ENCODE measurements around the gene FXYD6. TPM values are rescaled to one million over a fixed set of nuclear protein-coding genes. Genes with fewer than 3 reads are reported as not detected.

The FXYD6 gene
- total RNA-seq, 1 donor from 2014 or later: 95.6 TPM

DNA sequence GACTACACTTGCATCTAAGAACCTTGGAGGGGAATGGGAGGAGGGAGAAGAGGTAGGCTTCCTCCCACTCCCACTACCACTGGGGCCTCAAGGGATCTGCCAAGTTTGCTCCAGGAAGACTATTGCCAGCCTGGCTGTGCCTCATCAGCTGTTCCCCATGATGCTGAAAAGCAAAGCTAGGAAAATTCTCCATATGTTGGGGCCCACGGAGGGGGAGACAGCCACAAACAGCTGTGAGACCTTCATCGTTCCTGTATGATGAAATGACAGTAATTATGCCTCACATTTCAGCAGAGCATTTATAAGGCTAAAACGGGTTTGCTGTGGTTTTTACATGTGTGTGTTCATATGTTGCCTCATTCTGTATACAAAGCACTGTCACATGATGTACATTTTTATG lies 86.2 kb downstream of the FXYD6 start:
- TF ChIP-seq, protein P1, sequence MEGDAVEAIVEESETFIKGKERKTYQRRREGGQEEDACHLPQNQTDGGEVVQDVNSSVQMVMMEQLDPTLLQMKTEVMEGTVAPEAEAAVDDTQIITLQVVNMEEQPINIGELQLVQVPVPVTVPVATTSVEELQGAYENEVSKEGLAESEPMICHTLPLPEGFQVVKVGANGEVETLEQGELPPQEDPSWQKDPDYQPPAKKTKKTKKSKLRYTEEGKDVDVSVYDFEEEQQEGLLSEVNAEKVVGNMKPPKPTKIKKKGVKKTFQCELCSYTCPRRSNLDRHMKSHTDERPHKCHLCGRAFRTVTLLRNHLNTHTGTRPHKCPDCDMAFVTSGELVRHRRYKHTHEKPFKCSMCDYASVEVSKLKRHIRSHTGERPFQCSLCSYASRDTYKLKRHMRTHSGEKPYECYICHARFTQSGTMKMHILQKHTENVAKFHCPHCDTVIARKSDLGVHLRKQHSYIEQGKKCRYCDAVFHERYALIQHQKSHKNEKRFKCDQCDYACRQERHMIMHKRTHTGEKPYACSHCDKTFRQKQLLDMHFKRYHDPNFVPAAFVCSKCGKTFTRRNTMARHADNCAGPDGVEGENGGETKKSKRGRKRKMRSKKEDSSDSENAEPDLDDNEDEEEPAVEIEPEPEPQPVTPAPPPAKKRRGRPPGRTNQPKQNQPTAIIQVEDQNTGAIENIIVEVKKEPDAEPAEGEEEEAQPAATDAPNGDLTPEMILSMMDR (IDR thresholded peaks at IDR 0.05): no peak
- TF ChIP-seq EZH2 (IDR thresholded peaks at IDR 0.05) (no peak), EZH2phosphoT487 (IDR thresholded peaks at IDR 0.05) (no peak)
- H3K9ac ChIP-seq: no peak overlapping the region
- H3K27me3 ChIP-seq: peaks cover 38% of the 10 kb centered on the region
- Mint-ChIP-seq H3K36me3 (no peaks in the 10 kb centered on the region), H3K27me3 (ENCODE audit: insufficient read depth, low read depth) (peaks cover 40% of the 10 kb centered on the region), H3K4me1 (peaks cover 13% of the 10 kb centered on the region), H3K9me3 (no peaks in the 10 kb centered on the region), H3K4me3 (no peak overlapping the region), H3K27ac (no peak overlapping the region)
- H3K79me2 ChIP-seq (ENCODE audit: low read depth): no peaks in the 10 kb centered on the region
- DNase-seq (ENCODE audit: low spot score): no peak
- no peak overlapping the region for H3K4me3 ChIP-seq
- H3K36me3 ChIP-seq: no peaks in the 10 kb centered on the region
- no peaks in the 10 kb centered on the region for H3F3A ChIP-seq (ENCODE audit: low read depth)
- no peak overlapping the region for H3K4me2 ChIP-seq
- no peak overlapping the region for H2AFZ ChIP-seq (replicated peaks)
- peaks cover 5% of the 10 kb centered on the region for H4K20me1 ChIP-seq (ENCODE audit: low read depth)
- H3K27ac ChIP-seq: no peak overlapping the region
- no peaks in the 10 kb centered on the region for H3K9me3 ChIP-seq (ENCODE audit: low read depth)
- peaks cover 11% of the 10 kb centered on the region for H3K4me1 ChIP-seq

DNA sequence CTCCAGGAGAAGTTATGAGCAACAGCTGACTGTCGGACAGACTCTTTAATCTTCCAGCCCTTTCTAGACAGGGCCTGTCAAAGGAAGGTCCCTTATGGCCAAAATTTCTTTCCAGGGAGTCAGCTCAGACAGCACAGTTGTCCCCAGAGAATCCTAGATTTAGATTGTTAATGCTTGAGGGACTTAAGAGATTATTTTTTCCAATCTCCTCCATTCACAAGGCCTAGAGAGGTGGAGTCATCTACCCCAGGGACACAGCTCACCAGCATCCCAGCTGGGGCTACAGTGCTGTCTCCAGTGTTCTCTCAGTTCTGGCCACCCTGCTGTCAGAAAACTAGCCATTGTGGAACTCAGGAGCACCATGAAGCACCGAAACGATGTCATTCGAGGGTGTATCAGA lies 87.2 kb downstream of the FXYD6 start:
- H3K9me3 ChIP-seq (ENCODE audit: low read depth): no peaks in the 10 kb centered on the region
- H3K4me3 ChIP-seq: no peak overlapping the region
- no peak for DNase-seq (ENCODE audit: low spot score)
- no peaks in the 10 kb centered on the region for H3K36me3 ChIP-seq
- Mint-ChIP-seq H3K9me3 (no peaks in the 10 kb centered on the region), H3K4me3 (no peak overlapping the region), H3K36me3 (no peaks in the 10 kb centered on the region), H3K4me1 (peaks cover 10% of the 10 kb centered on the region), H3K27me3 (ENCODE audit: insufficient read depth, low read depth) (peaks cover 30% of the 10 kb centered on the region), H3K27ac (no peak overlapping the region)
- no peaks in the 10 kb centered on the region for H3F3A ChIP-seq (ENCODE audit: low read depth)
- TF ChIP-seq, protein P1 (IDR thresholded peaks at IDR 0.05): no peak
- TF ChIP-seq EZH2 (IDR thresholded peaks at IDR 0.05) (no peak), EZH2phosphoT487 (IDR thresholded peaks at IDR 0.05) (no peak)
- H3K27ac ChIP-seq: no peak overlapping the region
- peaks cover 28% of the 10 kb centered on the region for H3K27me3 ChIP-seq
- no peak overlapping the region for H3K4me2 ChIP-seq
- peaks cover 7% of the 10 kb centered on the region for H3K4me1 ChIP-seq
- H3K9ac ChIP-seq: no peak overlapping the region
- no peaks in the 10 kb centered on the region for H4K20me1 ChIP-seq (ENCODE audit: low read depth)
- H3K79me2 ChIP-seq (ENCODE audit: low read depth): no peaks in the 10 kb centered on the region
- H2AFZ ChIP-seq (replicated peaks): no peak overlapping the region

Other genes with a start within 250 kb of the FXYD6 start
- 0.06 TPM in 2 replicates for gene DSCAML1, start 79.4 kb downstream of the FXYD6 start, total RNA-seq (ENCODE audit: low replicate concordance)
- 1.7 and 1.9 TPM in 2 replicates for gene FXYD2, start 51.9 kb downstream of the FXYD6 start, total RNA-seq (ENCODE audit: low replicate concordance)
- 0.22 TPM in 1 of 2 replicates, not detected in the other for gene TMPRSS13, start 52.7 kb upstream of the FXYD6 start, total RNA-seq (ENCODE audit: low replicate concordance)
- gene IL10RA, start 109.7 kb upstream of the FXYD6 start, total RNA-seq (ENCODE audit: low replicate concordance): 0.12 TPM in 1 of 2 replicates, not detected in the other
- not detected in 2 replicates for gene TMPRSS4, start 200.4 kb upstream of the FXYD6 start, total RNA-seq (ENCODE audit: low replicate concordance)
- not detected in 2 replicates for gene SMIM35, start 210.3 kb upstream of the FXYD6 start, total RNA-seq (ENCODE audit: low replicate concordance)

All from neural progenitor cell (in vitro differentiated cells).